ENCODE data around the gene PKLR.

DNA sequence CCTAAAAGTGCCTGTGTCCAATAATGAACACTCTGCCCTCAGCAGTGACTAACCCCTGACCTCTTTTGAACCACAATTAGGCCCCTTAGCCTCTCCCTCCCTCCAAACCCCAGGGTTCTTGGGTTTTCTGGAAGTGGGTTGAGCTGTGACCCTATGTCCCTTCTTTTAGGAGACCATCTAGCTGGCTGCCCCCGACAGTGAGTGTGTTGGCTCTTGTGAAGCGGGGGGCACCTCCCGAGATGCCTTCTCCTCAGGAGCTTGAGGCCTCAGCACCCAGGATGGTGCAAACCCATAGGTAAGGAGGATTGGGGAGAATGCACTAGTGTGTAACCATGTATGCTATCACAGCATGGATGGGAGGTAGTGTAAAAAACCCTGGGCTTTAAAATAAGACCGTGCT, 26.7 kb upstream of the PKLR start:
- TF ChIP-seq EGR1 (IDR thresholded peaks at IDR 0.05; ENCODE audit: low read depth), result no peak
- TF ChIP-seq, protein P1, sequence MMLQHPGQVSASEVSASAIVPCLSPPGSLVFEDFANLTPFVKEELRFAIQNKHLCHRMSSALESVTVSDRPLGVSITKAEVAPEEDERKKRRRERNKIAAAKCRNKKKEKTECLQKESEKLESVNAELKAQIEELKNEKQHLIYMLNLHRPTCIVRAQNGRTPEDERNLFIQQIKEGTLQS (IDR thresholded peaks at IDR 0.05), result no peak
- TF ChIP-seq TCF7L2 (IDR thresholded peaks at IDR 0.05; ENCODE audit: borderline replicate concordance, extremely low read depth, insufficient read depth, insufficient read length), result no peak
